K562 (cell line): ENCODE data around the gene RSPH9. TPM values are rescaled to one million over a fixed set of nuclear protein-coding genes. Genes with fewer than 3 reads are reported as not detected.

Experiments used
- ARNT ChIP-seq, 2 experiments: fragments of 450-650 bp; IDR thresholded peaks; 2 replicates each; pipeline ENCODE4 v1.6.1; 2016; ENCODE audit warnings: mild to moderate bottlenecking in 1 of 2
- CCNT2 ChIP-seq: IDR thresholded peaks from 2 replicates; pipeline ENCODE4 v1.6.1; 2011; ENCODE audit warnings: borderline replicate concordance, low read depth, mild to moderate bottlenecking, moderate library complexity, mixed read lengths, low read length; ENCODE audit not compliant: insufficient read length; ENCODE audit errors: extremely low read depth
- CEBPG ChIP-seq, 3 experiments: fragments of 200-800 bp in 1 of 3; sonication (Bioruptor generic) in 1 of 3; sonication (generic) in 1 of 3; formaldehyde crosslinking in 1 of 3; IDR thresholded peaks in 2 of 3; conservative IDR thresholded peaks in 1 of 3; 2 replicates each; pipeline versions ENCODE4 v1.6.1 to v1.8.0; 2016 to 2022; ENCODE audit warnings: missing compliant biosample characterization in 2 of 3, missing genetic modification characterization in 2 of 3, mild to moderate bottlenecking in 1 of 3, missing genetic modification reagents in 1 of 3
- CREB5 ChIP-seq: fragments of 250-450 bp; sonication (Bioruptor Pico); IDR thresholded peaks from 2 replicates; pipeline ENCODE4 v1.5.0; 2020; ENCODE audit warnings: mild to moderate bottlenecking
- ELK3 ChIP-seq: fragments of 450-650 bp; formaldehyde crosslinking; IDR thresholded peaks from 2 replicates; pipeline ENCODE4 v1.4.0; 2020; ENCODE audit warnings: mild to moderate bottlenecking
- EP300 ChIP-seq: IDR thresholded peaks from 2 replicates; pipeline ENCODE4 v1.6.1; 2012; ENCODE audit warnings: low read length, improper control_type of control experiment
- NKRF ChIP-seq: fragments of 450-650 bp; IDR thresholded peaks from 2 replicates; pipeline ENCODE4 v1.6.1; 2016; ENCODE audit warnings: borderline replicate concordance
- SRSF1 ChIP-seq: fragments of 200-400 bp; formaldehyde crosslinking; IDR thresholded peaks from 2 replicates; pipeline ENCODE4 v1.6.1; 2017; ENCODE audit warnings: mild to moderate bottlenecking, low read depth, low read length, moderate library complexity
- UBTF ChIP-seq, 2 experiments: IDR thresholded peaks; 2 replicates each; pipeline ENCODE4 v1.6.1; 2012; ENCODE audit warnings: improper control_type of control experiment in 2 of 2, low read depth in 2 of 2, low read length in 2 of 2, borderline replicate concordance in 1 of 2
- ZBTB17 ChIP-seq: fragments of 450-650 bp; formaldehyde crosslinking; IDR thresholded peaks from 2 replicates; pipeline ENCODE4 v1.4.0; 2020; ENCODE audit warnings: mild to moderate bottlenecking
- ZNF165 ChIP-seq: fragments of 250-450 bp; sonication (Bioruptor Pico); IDR thresholded peaks from 2 replicates; pipeline ENCODE4 v1.4.0; 2020; ENCODE audit warnings: borderline replicate concordance
- ZNF263 ChIP-seq: sonication (generic); formaldehyde crosslinking; IDR thresholded peaks from 2 replicates; pipeline ENCODE4 v1.8.0; 2022; ENCODE audit warnings: mild to moderate bottlenecking, missing genetic modification reagents, borderline replicate concordance
- ZNF511 ChIP-seq: sonication (generic); formaldehyde crosslinking; IDR thresholded peaks from 2 replicates; pipeline ENCODE4 v1.8.0; 2022; ENCODE audit warnings: mild to moderate bottlenecking, missing genetic modification reagents
- polyA plus RNA-seq, 8 experiments: library from polyadenylated mRNA; depleted of rRNA in 4 of 8; stranded (reverse) in 5 of 8; unstranded in 3 of 8; fragments of >200 nt; fragmentation: Nextera tagmentation in 2 of 8; fragmentation: Illumina TruSeq in 1 of 8; extraction: Ambion mirVana in 2 of 8; extraction: Trizol in 1 of 8; gene quantifications; 2 replicates each; pipeline versions ENCODE4 v1.2.1 to v1.2.3, GENCODE V29; 2011 to 2014; ENCODE audit warnings: inconsistent platforms in 1 of 8, missing spikeins in 1 of 8
- total RNA-seq, 7 experiments: library from RNA; depleted of rRNA in 6 of 7; stranded (reverse); fragments of >200 nt in 6 of 7; fragmentation: Illumina TruSeq in 2 of 7; extraction: Trizol in 2 of 7; gene quantifications; 2 replicates each; pipeline versions ENCODE4 v1.2.1 to v1.2.3, GENCODE V29; 2011 to 2021; ENCODE audit warnings: low replicate concordance in 1 of 7

RSPH9 gene
- total and polyA plus RNA-seq, 9 of the 15 experiments (the other 6 are each of a cell fraction or from before 2014, with no cell fraction given): 0.05 to 0.60 (median 0.39) TPM; not detected in 6

- TF ChIP-seq UBTF (IDR thresholded peaks at IDR 0.05; ENCODE audit: borderline replicate concordance in 1 of 2, low read depth in 2 of 2, low read length in 2 of 2): 0 out of 4 replicates have a peak, but pooled peaks of 1 of the 2 experiments have one; percentile 63
- peak; percentile 53; the same call in 1 of the 2 replicates for TF ChIP-seq EP300
- peak; percentile 57; the same call in 1 of the 2 replicates for TF ChIP-seq NKRF
- TF ChIP-seq ZBTB17 (CRISPR knock-in tag): peak; percentile 87
- TF ChIP-seq ZNF165 (CRISPR knock-in tag): no peak
- TF ChIP-seq SRSF1: no peak
- TF ChIP-seq ARNT (IDR thresholded peaks at IDR 0.05): peak in 1 of 2 experiments; percentile 70
- TF ChIP-seq CEBPG (CRISPR knock-in tag; IDR thresholded peaks at IDR 0.05): peak; percentile 88
- peak; percentile 92 to 98 for TF ChIP-seq CEBPG (tag; conservative IDR thresholded peaks at IDR 0.05 in 1 of 2, IDR thresholded peaks at IDR 0.05 in 1 of 2)
- 0 out of 2 replicates have a peak, but pooled peaks have one; percentile 61 for TF ChIP-seq ELK3
- TF ChIP-seq ZNF263 (CRISPR knock-in tag): peak; percentile 37; the same call in 1 of the 2 replicates
- peak; percentile 64; the same call in 1 of the 2 replicates for TF ChIP-seq ZNF511
- peak; percentile 1 for TF ChIP-seq CCNT2
- peak; percentile 75; the same call in 1 of the 2 replicates for TF ChIP-seq CREB5 (CRISPR knock-in tag)
These were observed 15.1 kb upstream of the RSPH9 start (continued) for GRCh38 chr6:43629505-43630300.
